ENCODE measurements around the gene EIF4G3.

EIF4G3 gene

GRCh38 chr1:20787840-20788795, 388.6 kb downstream of the EIF4G3 start:
- peak; percentile 5 for DNase-seq

DNA sequence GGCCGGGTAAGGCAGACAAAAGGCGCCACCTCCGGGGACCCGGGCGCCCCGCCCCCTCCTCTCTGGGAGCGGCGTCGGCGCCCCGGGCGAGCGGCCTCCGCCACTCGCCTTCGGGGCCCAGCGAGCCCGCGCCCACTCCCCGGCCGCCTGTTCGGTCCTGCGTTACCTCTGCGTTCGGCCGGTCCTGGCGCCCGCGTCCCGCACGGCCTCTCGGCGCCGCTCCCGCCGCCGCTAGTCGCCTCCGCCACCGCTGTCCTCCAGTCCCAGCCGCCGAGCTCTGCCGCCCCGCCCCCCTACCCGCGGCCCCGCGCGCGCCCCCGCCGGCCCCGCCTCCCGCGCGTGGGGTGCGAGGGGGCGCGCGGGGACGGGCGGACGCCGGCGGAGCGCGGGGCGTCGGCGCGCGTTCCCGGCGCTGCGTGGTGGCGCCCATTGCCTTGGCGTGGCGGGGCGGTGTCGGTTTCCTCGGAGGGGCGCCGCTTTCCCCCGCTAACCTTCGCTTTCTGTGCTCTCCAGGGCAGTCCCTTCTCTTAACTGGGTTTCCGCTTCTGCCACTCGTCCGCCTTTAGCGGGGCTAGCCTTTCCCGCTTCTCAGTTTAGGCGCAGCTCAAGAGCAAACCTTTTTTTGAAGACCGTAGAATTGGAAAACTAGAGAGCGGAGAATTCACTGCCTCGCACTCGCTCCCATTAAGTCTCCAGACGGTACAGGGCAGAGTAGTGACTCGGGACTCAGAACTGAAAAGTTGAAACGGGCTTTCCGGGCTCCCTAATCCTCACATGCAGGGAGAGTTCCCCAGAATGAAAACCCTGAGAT, 389.5 kb downstream of the EIF4G3 start, which contains the start of gene HP1BP3:
TSS of gene HP1BP3 (minus strand) at position 279 of the 811 bp plus-strand sequence. CDS start 6,867 bp downstream, outside the sequence.
- peak; percentile 62 for DNase-seq

GRCh38 chr1:20786253-20787028, 390.3 kb downstream of the EIF4G3 start:
- peak; percentile 95 for DNase-seq

- no peak for DNase-seq
These were observed 390.8 kb downstream of the EIF4G3 start for GRCh38 chr1:20785907-20786252.

- DNase-seq: no peak
These were observed 401.0 kb downstream of the EIF4G3 start for GRCh38 chr1:20775700-20776099.

DNA sequence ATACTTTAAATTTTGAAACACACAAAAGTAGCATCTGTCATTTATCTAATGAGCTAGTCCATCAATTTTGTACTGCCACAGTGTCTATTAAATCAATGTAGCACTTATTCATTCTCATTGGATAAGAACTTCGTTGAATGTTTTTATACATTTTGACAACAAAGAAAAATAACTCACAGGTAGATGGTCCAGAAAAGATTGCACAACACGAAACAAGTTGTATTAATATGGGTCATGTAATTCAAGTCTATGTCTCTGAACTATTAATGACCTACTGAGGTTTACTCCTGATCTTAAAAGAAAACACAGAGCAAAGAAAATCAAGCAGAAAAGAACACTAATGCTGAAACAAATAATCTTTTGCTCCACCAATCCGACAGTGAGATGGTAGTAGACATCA, 404.9 kb downstream of the EIF4G3 start:
- no peak for DNase-seq

DNA sequence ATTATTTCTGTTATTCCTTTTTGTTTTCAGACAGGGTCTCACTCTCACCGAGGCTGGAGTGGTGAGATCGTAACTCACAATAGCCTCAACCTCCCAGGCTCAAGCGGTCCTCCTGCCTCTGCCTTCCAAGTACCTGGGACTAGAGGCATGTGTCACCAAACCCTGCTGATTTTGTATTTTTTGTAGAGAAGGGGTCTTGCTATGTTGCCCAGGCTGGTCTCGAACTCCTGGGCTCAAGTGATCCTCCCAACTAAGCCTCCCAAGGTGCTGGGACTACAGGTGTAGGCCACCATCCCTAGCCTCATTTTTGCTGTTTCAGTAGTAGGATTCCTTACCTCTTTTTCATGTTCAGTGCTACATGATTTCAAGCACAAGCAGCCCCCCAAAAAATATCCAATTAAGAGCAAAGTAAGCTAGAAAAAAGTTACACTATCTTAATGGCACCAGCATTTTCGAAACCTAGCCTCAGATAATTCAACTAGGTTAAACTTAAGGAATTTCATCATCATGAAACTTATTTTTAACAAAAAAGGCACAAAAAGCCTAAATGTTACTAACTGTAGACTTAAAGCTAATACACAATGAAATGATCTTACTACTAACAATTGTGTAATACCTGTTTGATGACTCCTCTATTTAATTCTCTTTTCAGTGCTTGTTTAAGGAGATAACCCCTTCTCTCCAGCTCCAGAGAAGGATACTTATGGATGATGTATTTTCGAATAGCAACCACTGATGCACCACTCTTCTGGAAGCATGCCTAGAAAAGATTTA, 406.2 kb downstream of the EIF4G3 start:
- no peak for DNase-seq

DNA sequence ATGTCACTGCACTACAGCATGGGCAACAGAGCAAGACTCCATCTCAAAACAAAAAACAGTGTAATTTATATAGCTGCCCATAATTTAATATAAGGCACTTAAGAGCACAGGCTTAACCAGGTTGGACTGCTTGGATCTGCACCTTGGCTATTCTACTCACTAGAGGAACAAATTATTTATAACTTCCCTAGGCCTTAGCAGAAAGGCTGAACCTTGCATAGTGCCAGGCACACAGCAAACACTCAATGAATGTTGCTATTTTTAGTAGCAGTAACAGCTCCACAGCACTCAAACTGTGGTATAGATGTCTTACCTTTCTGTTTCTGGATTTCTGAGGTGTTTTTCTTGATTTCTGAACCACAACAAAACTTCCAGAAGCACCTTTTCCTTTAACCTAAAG, 409.4 kb downstream of the EIF4G3 start:
- no peak for DNase-seq

DNA sequence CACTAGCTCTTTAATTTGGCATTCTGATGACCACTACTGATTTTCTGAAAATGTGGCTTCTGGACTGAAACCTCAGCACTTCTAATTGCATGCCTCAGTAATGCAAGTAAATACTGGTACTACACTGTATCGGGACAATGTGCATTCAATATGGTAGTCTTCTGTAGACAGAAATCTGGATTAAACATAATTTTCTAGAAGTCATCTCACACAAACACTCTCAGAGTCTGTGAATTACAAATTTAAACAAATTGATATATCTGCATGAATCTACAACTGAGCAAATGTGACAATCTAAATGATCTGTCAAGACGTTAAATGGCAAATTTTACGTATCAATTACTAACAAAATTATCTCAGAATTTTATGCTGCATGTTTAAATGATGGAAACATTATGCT, 413.3 kb downstream of the EIF4G3 start:
- DNase-seq: no peak

- no peak for DNase-seq
These were observed 416.4 kb downstream of the EIF4G3 start for GRCh38 chr1:20760322-20760721.

Measured in COR-L47 (cell line).